ENCODE results near the gene PYGB. TPM values are rescaled to one million over a fixed set of nuclear protein-coding genes. Genes with fewer than 3 reads are reported as not detected.

The PYGB gene
- total RNA-seq, 2 experiments from 2014 or later = 37.2 to 39.8 TPM

DNA sequence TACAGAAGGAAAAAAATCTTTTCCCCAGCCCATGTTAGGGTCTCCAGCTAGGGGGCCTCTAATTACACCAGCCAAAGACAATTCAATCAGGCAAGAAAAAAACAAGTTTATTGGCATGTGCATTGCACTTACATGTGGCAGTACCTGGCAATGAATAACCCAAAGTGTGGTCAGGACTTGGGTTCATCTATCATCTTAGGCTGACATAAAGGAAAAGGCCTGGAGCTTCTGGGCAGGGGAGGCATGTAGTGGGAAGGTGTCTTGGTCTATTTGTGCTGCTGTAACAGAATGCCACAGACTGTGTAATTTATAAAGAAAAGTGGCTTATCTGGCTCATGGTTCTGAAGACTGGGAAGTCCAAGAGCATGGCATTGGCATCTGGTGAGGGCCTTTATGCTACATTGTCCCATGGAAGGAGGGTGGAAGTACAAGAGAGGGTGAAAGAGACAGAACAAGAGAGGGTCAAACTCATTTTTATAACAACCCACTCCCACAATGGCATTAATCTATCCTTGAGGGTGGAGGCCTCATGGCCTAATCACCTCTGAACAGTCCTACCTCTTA is 4.4 kb upstream of the PYGB start:
- ChIA-PET POLR2A (no interaction called here), CTCF (interaction anchor here (0.8 kb wide), 1 partner anchor 11 kb away, joined by 3 read pairs; no protein-coding TSS in a partner anchor)

DNA sequence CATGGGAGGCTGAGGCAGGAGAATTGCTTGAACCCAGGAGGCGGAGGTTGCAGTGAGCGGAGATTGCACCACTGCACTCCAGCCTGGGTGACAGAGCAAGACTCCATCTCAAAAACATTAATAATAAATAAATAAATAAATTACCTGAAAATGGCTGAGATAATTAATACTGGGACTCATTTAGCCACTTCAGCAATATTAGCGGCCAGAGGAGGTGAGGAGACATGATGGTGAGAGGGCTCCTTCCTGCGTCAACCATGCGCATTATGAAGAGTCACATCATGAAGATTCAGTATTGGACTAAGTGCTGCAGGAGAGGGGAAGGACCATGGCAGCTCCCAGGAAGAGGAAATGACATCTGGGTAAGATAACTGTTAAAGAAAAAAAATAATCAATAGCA is 2.9 kb upstream of the PYGB start:
- ChIA-PET POLR2A (no interaction called here), CTCF (no interaction called here)

GRCh38 chr20:25245461-25245860 is 2.4 kb upstream of the PYGB start:
- CTCF ChIA-PET = no interaction called here
- POLR2A ChIA-PET = no interaction called here

- POLR2A ChIA-PET = interaction anchor here (1.0 kb wide), 1 partner anchor 50 kb away, joined by 3 read pairs; no protein-coding TSS in a partner anchor
- CTCF ChIA-PET = interaction anchor here (1.1 kb wide), 1 partner anchor 144 kb away, joined by 3 read pairs; the partner anchor contains the start of gene ABHD12
These were observed 1.5 kb upstream of the PYGB start for GRCh38 chr20:25246182-25246999.

GRCh38 chr20:25247000-25247517 is 826 bp upstream of the PYGB start:
- ChIA-PET POLR2A (interaction anchor here (1.0 to 1.3 kb wide), 4 partner anchors 12 to 161 kb away, joined by 3 to 7 read pairs (median 5); partner anchors contain the start of gene GINS1), CTCF (interaction anchor here (1.1 to 1.4 kb wide), 2 partner anchors 24 to 144 kb away, joined by 3 to 4 read pairs; partner anchors contain the start of gene ABHD12)

- POLR2A ChIA-PET = interaction anchor here (0.6 to 1.5 kb wide), 6 partner anchors 11 to 187 kb away, joined by 3 to 7 read pairs (median 5); partner anchors contain the start of genes ENTPD6 and GINS1
- CTCF ChIA-PET = interaction anchor here (1.1 to 1.4 kb wide), 2 partner anchors 24 to 143 kb away, joined by 3 to 4 read pairs; partner anchors contain the start of gene ABHD12
These were observed 348 bp upstream of the PYGB start for GRCh38 chr20:25247518-25247955.

- CTCF ChIA-PET = interaction anchor here (1.4 kb wide), 1 partner anchor 45 kb away, joined by 3 read pairs; no protein-coding TSS in a partner anchor
- POLR2A ChIA-PET = interaction anchor here (0.6 to 1.5 kb wide), 3 partner anchors 17 to 62 kb away, joined by 3 to 7 read pairs (median 4); partner anchors contain the start of gene ENTPD6
These were observed 894 bp downstream of the PYGB start for GRCh38 chr20:25248786-25249172.

DNA sequence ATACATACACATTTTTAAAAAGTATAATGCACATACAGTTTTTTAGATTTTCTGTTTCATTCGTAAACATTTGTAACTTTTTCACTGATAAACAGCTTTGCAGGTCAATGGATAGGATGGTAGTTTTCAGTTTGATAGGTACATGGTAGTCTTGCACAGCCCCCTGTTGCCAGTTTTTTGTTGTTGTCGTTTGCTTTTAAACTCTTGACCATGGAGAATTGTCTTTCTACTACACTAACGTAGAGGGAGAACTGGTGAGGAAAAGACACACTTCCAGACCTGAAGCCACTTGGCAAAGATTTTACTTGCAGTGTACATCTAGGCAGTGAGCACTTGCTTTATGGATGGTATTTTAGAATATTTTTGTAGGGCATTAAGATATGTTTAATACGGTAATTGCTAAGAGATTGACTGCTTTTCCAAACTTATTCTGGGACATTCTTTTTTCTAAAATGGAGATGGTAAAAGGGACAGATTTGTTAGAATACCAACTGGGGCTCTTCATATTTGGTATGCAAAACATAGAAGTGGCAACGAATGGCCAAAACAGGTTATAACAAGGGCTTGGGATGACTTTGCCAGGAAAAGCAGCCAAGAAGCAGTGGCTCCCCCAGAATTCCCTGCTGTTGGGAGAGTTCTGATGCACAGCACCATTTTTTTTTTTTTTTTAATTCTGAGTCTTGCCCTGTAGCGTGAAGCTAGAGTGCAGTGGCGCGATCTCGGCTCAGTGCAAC is 1.5 kb downstream of the PYGB start:
- ChIA-PET POLR2A (interaction anchor here (1.5 kb wide), 1 partner anchor 54 kb away, joined by 7 read pairs; the partner anchor contains the start of gene ENTPD6), CTCF (interaction anchor here (1.2 to 1.4 kb wide), 2 partner anchors 26 to 45 kb away, joined by 3 read pairs; no protein-coding TSS in a partner anchor)

- ChIA-PET POLR2A (interaction anchor here (0.5 kb wide), 1 partner anchor 27 kb away, joined by 3 read pairs; no protein-coding TSS in a partner anchor), CTCF (interaction anchor here (0.6 to 1.2 kb wide), 2 partner anchors 27 to 29 kb away, joined by 3 read pairs; no protein-coding TSS in a partner anchor)
These were observed 2.6 kb downstream of the PYGB start for GRCh38 chr20:25250508-25250907.

DNA sequence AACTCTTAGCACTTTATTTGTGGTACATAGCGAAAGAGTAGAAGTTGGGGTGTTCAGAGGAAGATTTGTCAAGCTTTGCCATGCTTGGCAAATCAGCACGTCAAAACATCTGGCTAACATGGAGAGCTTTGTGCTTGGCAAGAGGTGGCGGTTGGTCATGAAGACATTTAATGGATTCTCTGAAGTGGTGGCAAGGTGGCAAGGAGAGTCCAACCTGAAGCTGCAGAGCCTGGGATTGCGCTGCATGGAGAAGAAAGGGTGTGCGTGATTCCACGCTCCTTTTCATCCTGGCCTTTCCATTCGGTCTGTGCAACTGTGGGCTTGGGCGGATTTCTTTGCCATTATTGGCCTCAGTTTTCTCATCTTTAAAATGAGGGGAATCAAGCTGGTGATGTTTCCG is 3.1 kb downstream of the PYGB start:
- POLR2A ChIA-PET = no interaction called here
- CTCF ChIA-PET = interaction anchor here (0.6 kb wide), 1 partner anchor 29 kb away, joined by 3 read pairs; no protein-coding TSS in a partner anchor

- ChIA-PET CTCF (no interaction called here), POLR2A (no interaction called here)
These were observed 3.7 kb downstream of the PYGB start for GRCh38 chr20:25251558-25251957.

GRCh38 chr20:25252230-25252651 is 4.4 kb downstream of the PYGB start:
- POLR2A ChIA-PET = no interaction called here
- CTCF ChIA-PET = no interaction called here

DNA sequence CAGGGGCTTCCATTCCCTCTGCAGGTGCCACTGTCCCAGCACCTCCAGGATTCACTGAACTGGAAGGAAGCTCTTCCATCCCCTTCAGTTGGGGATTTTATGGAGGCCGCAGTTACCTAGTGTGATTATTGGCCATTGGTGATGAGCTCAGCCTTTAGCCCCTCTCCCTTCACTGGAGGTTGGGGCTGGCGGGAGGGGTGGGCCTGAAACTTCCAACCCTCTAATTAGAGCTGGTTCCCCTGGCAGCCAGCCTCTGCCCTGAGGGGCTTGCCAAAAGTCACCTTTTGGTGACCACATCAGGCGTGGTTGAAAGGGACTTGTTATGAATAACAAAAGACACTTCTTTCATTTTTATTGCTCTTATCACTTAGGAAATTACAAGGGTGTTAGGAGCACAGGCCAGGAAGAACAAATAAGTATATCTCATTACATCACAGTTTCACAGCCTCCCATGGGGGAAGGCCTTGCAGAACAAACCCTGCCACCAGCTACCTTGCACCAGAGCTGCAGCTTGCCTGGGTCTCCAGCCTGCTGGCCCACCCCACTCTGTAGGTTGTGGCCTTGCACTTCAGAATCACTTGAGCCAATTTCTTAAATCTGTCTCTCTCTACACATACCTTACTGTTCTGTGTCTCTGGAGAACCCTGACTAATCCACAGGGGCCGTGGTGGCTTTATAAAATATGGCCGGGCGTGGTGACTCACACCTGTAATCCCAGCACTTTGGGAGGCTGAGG is 5.0 kb downstream of the PYGB start:
- ChIA-PET CTCF (no interaction called here), POLR2A (no interaction called here)

DNA sequence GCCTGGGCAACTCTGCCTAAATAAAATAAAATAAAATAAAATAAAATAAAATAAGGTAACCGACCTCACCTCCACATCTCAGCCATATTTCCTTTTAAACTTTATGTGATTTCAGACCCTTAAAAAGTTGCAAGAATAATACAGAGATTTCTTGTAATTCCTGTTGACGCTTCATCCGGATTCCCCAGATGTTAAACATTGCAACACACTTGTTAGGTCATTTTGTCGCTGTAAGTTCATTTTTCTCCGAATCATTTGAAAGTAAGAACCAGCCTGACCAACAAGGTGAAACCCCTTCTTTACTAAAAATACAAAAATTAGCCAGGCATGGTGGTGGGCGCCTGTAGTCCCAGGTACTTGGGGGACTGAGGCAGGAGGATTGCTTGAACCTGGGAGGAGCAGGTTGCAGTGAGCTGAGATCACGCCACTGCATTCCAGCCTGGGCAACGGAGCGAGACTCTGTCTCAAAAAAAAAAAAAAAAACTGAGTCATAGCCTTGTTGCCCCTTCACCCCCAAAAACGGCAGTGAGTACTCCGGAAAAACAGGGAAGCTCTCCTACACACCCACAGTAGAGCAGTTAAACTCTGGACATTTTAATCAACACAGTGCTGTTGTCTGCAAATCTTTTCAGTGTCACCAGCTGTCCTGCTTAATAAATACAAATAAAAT is 5.9 kb downstream of the PYGB start:
- CTCF ChIA-PET = interaction anchor here (0.7 kb wide), 3 partner anchors 27 to 388 kb away, joined by 3 to 4 read pairs (median 3); no protein-coding TSS in a partner anchor
- POLR2A ChIA-PET = no interaction called here

DNA sequence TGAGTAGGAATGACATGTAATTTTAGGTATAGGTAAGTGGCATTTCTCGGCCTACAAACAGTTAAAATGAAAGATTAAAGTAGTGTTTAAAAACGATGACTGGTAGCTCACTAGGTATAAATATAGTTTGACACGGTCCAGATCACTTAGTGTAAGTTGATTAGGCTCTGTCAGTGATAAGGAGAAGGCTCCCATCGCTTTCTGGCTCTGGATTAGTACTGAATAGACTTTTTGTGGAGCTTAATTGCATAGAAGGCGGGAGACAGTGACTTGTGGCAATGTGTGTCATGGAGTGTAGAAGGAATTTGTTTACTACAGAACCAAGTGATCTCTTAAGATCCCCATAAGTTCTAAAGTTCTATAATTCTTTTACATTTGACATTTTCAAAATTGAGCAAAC is 6.7 kb downstream of the PYGB start:
- CTCF ChIA-PET = interaction anchor here (0.7 kb wide), 1 partner anchor 387 kb away, joined by 3 read pairs; no protein-coding TSS in a partner anchor

DNA sequence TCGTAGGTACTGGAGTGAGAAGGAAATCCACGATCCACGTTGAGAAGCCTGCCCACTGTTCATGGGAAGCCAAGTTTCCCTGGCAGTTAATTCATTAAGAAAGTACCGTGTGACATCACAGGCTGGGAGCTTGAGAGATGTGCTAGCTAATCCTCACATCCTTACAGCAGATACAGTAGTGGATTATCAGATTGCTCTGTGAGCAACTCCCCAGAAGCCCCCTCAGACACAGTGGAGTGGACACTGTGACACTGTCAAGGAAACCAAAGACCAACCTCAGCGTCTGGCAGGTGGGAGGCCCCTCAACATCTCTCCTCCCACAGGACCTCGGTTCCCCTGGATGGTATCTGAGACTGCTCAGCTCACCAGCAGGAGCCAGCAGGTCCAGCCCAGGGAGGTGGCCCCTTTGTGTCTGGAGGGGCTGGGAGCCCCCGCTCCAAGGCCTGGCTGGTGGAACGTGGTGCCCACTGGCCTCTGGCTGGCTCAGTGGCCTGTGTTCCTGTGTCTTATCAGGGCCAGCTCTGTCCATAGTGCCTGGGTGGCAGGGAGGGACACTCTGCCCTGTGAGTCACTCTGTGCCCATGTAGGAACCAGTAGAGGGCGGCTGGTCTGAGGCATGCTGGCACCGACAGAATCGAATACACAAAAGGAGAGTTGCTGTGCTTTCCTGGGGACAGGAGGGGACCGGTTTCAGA is 7.2 kb downstream of the PYGB start:
- POLR2A ChIA-PET = no interaction called here
- CTCF ChIA-PET = no interaction called here

More for the DNA sequence above, 6.7 kb downstream of the PYGB start:
- POLR2A ChIA-PET = no interaction called here

DNA sequence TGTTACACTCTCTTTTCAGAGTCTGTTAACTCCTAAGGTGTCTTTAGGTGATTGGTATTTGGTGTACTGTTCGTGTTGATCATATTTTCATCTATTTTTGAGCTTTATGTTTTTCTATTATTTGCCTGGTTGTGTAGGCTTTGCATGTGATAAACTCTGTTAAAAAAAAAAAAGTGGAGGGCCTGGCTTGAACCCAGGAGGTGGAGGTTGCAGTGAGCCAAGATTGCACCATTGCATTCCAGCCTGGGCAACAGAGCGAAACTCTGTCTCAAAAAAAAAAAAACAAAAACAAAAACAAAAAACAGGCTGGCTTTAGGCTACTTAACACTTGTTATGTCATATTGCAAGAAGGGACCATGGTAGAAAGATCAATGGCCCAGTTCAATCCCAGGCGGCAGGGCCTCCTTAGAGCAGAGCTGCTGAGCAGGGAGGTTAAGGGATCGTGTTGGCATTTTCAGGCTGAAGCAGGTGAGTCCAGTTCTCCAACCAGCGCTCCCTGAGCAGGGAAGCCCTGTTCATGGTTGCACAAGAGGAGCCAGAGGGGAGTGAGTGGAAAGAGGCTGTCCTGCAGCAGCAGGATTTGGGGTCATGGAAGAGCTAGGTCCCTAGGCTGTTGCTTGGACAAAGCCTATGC is 8.5 kb downstream of the PYGB start:
- POLR2A ChIA-PET = no interaction called here
- CTCF ChIA-PET = no interaction called here

All from activated CD8-positive, alpha-beta memory T cell treated with anti-CD3 and anti-CD28 coated beads for 36 hours (primary cell).